GM12878 (cell line): Measurements from ENCODE around the gene SLC9C2.

Experiments
- NFIC ChIP-seq: IDR thresholded peaks from 2 replicates; pipeline ENCODE4 v1.6.1; 2012; ENCODE audit warnings: low read depth, mild to moderate bottlenecking, inconsistent platforms, low read length, moderate library complexity
- RELA ChIP-seq: fragments of 450-650 bp; IDR thresholded peaks from 2 replicates; pipeline ENCODE4 v1.8.0; 2014; ENCODE audit warnings: borderline replicate concordance; ENCODE audit not compliant: partially characterized antibody
- YY1 ChIP-seq: IDR thresholded peaks from 2 replicates; pipeline ENCODE4 v1.6.1; 2011; ENCODE audit warnings: low read depth, mild to moderate bottlenecking, low read length

GRCh38 chr1:173489929-173490328 is 112.9 kb downstream of the SLC9C2 start:
- TF ChIP-seq YY1 = no peak
- no peak for TF ChIP-seq NFIC
- no peak for TF ChIP-seq RELA
